GM21576 (cell line): ENCODE measurements around the gene TMEM248.
A peak's percentile ranks its signal among the peaks of the same experiment; 100 is the strongest.
"Not testable (repeated sequence)": the region's sequence is repeated elsewhere in the genome, so short reads cannot be mapped to it uniquely, and the experiment has no call there.

Experiments used
- ATAC-seq: cut with Tn5 transposase; IDR thresholded peaks from one replicate; pipeline ENCODE4 v1.9.1; 2021; ENCODE audit warnings: mild to moderate bottlenecking, moderate library complexity; ENCODE audit not compliant: unreplicated experiment

Gene TMEM248

GRCh38 chr7:66908598-66908997 lies 12.4 kb upstream of the TMEM248 start:
- ATAC-seq = not testable (repeated sequence)

- no peak for ATAC-seq
Observed at GRCh38 chr7:66910789-66911188, 10.2 kb upstream of the TMEM248 start.

GRCh38 chr7:66911191-66911590 lies 9.8 kb upstream of the TMEM248 start:
- ATAC-seq = not testable (repeated sequence)

- no peak for ATAC-seq
Observed at GRCh38 chr7:66912195-66912594, 8.8 kb upstream of the TMEM248 start.

GRCh38 chr7:66913118-66914037 lies 7.6 kb upstream of the TMEM248 start:
- ATAC-seq = no peak

GRCh38 chr7:66917904-66918303 lies 3.1 kb upstream of the TMEM248 start:
- not testable (repeated sequence) for ATAC-seq

- ATAC-seq = no peak
Observed at GRCh38 chr7:66919304-66919703, 1.7 kb upstream of the TMEM248 start.

GRCh38 chr7:66919704-66920103 lies 1.3 kb upstream of the TMEM248 start:
- no peak for ATAC-seq

GRCh38 chr7:66920256-66920655 lies 769 bp upstream of the TMEM248 start:
- no peak for ATAC-seq

GRCh38 chr7:66921396-66921917 lies 432 bp downstream of the TMEM248 start:
- peak; percentile 18 for ATAC-seq

GRCh38 chr7:66921918-66922486 lies 977 bp downstream of the TMEM248 start:
- ATAC-seq = peak; percentile 35

- ATAC-seq = no peak
Observed at GRCh38 chr7:66925255-66925654, 4.2 kb downstream of the TMEM248 start.

- ATAC-seq = no peak
Observed at GRCh38 chr7:66927348-66927948, 6.4 kb downstream of the TMEM248 start.

GRCh38 chr7:66928388-66928787 lies 7.4 kb downstream of the TMEM248 start:
- no peak for ATAC-seq

- ATAC-seq = no peak
Observed at GRCh38 chr7:66929165-66929564, 8.1 kb downstream of the TMEM248 start.

GRCh38 chr7:66929935-66930334 lies 8.9 kb downstream of the TMEM248 start:
- ATAC-seq = no peak

- no peak for ATAC-seq
Observed at GRCh38 chr7:66930341-66930740, 9.3 kb downstream of the TMEM248 start.

- ATAC-seq = no peak
Observed at GRCh38 chr7:66933469-66933868, 12.4 kb downstream of the TMEM248 start.

- ATAC-seq = no peak
Observed at GRCh38 chr7:66937940-66938339, 16.9 kb downstream of the TMEM248 start.

- no peak for ATAC-seq
Observed at GRCh38 chr7:66939325-66939724, 18.3 kb downstream of the TMEM248 start.

GRCh38 chr7:66946545-66946944 lies 25.5 kb downstream of the TMEM248 start:
- no peak for ATAC-seq
